GM18517 (cell line): ENCODE measurements around the gene ZFHX3.
"Not testable (repeated sequence)": the region's sequence is repeated elsewhere in the genome, so short reads cannot be mapped to it uniquely, and the experiment has no call there.

Experiments used
- ATAC-seq: cut with Tn5 transposase; IDR thresholded peaks from one replicate; pipeline ENCODE4 v1.9.1; 2021; ENCODE audit warnings: mild to moderate bottlenecking, moderate library complexity; ENCODE audit not compliant: unreplicated experiment

The ZFHX3 gene, protein sequence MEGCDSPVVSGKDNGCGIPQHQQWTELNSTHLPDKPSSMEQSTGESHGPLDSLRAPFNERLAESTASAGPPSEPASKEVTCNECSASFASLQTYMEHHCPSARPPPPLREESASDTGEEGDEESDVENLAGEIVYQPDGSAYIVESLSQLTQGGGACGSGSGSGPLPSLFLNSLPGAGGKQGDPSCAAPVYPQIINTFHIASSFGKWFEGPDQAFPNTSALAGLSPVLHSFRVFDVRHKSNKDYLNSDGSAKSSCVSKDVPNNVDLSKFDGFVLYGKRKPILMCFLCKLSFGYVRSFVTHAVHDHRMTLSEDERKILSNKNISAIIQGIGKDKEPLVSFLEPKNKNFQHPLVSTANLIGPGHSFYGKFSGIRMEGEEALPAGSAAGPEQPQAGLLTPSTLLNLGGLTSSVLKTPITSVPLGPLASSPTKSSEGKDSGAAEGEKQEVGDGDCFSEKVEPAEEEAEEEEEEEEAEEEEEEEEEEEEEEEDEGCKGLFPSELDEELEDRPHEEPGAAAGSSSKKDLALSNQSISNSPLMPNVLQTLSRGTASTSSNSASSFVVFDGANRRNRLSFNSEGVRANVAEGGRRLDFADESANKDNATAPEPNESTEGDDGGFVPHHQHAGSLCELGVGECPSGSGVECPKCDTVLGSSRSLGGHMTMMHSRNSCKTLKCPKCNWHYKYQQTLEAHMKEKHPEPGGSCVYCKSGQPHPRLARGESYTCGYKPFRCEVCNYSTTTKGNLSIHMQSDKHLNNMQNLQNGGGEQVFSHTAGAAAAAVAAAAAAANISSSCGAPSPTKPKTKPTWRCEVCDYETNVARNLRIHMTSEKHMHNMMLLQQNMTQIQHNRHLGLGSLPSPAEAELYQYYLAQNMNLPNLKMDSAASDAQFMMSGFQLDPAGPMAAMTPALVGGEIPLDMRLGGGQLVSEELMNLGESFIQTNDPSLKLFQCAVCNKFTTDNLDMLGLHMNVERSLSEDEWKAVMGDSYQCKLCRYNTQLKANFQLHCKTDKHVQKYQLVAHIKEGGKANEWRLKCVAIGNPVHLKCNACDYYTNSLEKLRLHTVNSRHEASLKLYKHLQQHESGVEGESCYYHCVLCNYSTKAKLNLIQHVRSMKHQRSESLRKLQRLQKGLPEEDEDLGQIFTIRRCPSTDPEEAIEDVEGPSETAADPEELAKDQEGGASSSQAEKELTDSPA (N-terminal part only)

GRCh38 chr16:73047536-73048291 is at the start of gene ZFHX3:
Gene ZFHX3, minus strand, starts transcription at chr16:73048128. Its CDS starts 87,983 bp downstream, at chr16:72960145.
- peak; percentile 69 for ATAC-seq

- ATAC-seq: no peak
Observed at GRCh38 chr16:73096510-73096909, 48.6 kb upstream of the ZFHX3 start.

GRCh38 chr16:73095885-73096421 is 48.0 kb upstream of the ZFHX3 start:
- no peak for ATAC-seq

DNA sequence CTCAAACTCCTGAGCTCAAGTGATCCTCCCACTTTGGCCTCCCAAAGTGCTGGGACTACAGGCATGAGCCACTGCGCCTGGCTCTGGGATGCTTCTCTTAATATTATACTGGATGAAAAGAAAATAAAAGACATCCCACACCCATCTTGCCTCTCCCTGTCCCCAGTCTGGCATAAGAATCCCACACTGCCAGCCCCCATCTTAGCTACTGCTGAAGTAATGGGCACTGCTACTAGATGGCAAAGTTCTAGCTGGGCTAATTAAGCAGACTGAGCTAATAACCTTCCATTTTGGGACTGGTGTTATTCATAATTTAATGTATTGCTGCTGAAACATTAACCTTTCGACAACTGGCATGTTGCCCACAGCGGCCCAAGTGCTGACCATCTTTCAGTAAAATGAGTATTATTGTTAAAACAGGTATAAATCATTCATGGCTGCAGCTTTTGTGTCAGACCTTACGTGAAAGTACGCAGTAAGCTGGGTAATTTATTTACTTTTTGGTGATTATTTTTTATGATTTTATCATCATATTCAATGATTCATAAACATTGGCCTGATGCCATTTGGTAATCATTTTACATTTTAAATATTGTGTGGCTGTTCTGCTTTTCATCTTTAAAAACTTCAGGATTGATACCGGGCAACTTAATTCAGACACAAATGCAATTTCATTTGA is 47.4 kb upstream of the ZFHX3 start:
- ATAC-seq: no peak

- ATAC-seq: no peak
Observed at GRCh38 chr16:73094371-73094770, 46.4 kb upstream of the ZFHX3 start.

DNA sequence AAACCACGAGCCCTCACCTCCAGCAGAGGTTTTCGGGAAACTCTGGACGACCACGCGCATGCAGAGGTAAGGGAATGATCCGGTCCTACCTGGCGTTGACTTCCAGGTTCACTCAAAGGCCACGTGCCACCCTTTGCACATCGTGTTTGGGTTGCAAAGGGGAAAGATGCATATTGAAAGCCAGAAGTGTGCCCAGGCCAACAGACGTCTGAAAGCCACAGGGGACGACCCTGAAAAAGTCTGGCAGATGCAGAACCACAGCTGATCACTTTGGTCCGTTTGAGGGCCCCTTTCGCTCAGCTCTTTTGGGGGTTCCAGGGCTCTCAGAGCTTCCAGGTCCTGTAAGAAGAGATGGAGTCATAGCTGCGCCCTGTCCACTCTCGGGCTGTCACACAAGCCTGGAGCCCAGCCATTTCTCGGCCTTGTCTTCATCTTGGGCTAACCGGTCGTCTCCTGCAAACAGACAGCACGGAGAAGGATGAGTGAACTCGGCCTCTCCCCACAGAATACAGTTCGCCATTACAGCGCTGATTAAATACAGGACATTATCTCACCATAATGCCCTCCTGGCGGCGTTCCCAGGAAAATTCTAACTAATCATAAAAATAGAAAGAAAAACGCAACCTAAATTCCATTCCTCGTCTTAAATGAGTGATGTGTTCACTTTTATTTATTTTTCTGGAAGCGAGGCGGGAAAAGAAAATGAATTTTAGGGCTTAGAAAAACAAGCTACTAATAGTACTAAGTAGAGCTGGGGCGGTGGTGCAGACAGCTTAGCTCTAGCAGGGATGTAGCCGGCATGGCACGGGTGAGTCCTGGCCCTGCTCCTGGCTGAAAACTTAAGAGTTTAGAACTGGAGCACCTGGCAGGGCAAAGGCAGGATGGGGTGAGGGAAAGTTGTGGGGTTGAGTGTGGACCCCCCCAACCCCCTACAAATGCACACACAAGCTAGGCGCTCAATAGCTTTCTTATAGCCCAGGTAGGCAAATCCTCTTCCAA is 45.5 kb upstream of the ZFHX3 start:
- ATAC-seq: no peak

GRCh38 chr16:73092236-73092781 is 44.4 kb upstream of the ZFHX3 start:
- ATAC-seq: no peak

DNA sequence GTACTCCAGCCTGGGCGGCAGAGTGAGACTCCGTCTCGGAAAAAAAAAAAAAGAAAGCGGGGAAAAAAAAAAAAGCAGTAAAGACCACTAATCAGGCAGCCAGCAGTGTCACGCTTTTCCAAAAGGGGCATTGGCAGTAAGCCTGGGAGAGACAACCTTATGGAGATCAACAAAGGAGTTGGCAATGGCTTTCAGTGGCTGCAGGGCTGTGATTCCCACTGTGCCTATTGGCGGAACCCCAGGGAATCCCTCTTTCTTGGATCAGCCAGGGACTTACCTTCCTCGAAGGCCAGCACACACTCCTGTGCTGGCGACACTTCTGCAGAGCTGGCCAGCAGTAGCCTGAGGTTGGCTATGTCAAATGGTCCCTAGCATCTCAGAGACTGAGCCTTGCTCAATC is 43.2 kb upstream of the ZFHX3 start:
- no peak for ATAC-seq

DNA sequence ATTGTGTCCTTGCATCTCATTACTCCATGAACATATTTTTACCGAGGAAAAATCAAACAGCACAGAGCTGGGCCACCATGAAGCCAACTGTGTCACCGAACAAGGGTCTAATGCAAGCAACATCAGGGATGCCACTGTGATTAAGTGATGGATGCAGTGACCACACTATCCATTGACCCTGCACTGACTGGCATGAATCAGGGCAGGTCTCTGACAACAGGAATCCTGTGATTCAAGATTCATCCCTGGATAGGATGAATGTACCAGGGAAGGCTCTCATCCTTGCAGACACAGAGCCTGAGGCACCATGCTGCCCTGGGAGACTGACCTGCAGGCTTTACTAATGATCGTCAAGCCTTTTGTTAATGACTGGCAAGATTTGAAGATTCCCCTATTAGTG is 41.5 kb upstream of the ZFHX3 start:
- ATAC-seq: no peak

DNA sequence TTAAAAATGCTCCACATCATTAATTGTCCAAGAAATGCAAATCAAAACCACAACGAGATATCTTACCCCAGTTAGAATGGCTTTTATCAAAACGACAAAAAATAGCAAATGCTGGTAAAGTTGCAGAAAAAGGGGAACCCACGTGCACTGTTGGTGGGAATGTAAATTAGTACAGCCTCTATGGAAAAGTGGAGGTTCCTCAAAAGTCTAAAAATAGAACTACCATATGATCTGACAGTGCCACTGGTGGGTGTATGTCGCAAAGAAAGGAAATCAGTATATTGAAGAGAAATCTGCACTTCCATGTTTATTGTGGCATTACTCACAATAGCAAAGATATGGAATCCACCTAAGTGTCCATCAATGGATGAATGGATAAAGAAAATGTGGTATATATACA is 38.2 kb upstream of the ZFHX3 start:
- ATAC-seq: no peak

DNA sequence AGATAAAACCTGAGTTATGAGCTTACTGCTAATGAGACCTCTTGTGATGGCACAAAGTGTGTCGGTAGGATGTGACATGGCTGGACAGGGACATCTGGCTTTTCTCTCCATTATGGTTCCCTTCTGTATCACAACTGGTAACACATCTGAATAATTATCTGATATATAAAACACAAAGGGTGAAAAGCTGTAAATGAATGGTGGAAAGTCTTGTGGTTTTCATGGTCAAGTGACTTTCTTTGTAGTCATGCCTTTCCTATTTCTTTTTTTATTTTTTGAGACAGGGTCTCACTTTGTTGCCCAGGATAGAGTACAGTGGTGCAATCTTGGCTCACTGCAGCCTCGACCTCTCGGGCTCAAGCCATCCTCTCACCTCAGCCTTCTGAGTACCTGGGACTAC is 35.3 kb upstream of the ZFHX3 start:
- ATAC-seq: no peak

DNA sequence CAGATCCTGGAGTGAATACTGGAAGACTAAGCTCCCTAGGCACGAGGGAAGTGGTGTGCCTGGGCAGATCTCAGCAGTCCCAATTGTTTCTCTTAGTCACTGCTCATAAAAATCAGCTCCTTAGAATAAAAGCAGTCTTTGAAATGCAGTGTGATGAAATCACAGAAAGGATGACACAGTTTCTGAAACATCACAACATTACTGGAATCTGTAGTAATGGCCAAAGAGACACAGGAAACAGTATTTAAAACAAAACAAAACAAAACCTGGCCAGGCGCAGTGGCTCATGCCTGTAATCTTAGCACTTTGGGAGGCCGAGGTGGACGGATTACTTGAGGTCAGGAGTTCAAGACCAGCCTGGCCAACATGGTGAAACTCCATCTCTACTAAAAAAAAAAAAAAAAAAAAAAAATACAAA is 34.7 kb upstream of the ZFHX3 start:
- not testable (repeated sequence) for ATAC-seq

DNA sequence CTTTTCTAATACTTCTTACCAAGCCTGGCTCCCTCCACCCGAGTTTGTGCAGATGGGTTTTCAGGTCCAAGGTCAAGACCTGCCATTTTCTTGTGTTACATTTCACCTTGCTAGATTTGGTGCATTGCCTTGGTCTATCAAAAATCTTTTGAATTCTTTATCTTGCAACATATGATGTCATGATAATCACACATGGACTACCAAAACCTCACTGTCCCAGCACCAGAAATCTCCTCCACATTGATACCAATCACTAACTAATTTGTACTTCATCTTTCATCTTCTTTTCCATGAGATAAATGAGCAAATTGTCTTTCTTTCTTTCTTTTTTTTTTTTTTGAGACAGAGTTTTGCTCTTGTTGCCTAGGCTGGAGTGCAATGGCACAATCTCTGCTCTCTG is 33.0 kb upstream of the ZFHX3 start:
- no peak for ATAC-seq

- ATAC-seq: no peak
Observed at GRCh38 chr16:73076324-73076810, 28.4 kb upstream of the ZFHX3 start.

DNA sequence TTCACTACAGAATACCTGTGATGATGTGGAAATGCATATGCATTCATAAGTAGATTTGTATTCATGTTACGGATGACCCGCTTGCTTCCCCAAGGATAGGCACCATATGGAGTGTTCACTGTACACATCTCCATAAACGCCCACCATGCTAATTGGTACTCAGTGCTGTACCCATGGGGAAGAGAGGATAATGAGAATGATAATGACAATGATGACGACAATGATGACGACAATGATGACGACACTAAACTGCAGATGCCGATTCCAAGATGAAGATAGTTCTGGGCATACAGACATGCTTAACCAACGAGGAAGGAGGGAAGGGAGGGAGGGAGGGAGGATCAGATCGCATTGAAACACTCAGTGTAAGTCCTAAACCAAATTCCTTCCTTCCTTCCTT is 26.5 kb upstream of the ZFHX3 start:
- no peak for ATAC-seq

DNA sequence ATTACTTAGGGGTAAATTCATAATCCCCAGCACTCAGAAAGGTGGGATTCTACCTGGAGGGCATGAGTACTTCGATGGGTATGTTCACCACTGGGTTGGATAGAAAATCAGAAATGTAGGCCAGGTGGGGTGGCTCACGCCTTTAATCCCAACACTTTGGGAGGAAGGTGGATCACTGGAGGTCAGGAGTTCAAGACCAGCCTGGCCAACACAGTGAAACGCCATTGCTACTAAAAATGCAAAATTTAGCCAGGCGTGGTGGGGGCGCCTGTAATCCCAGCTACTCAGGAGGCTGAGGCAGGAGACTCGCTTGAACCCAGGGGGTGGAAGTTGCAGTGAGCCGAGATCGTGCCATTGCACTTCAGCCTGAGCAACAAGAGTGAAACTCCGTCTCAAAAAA is 24.1 kb upstream of the ZFHX3 start:
- ATAC-seq: not testable (repeated sequence)

DNA sequence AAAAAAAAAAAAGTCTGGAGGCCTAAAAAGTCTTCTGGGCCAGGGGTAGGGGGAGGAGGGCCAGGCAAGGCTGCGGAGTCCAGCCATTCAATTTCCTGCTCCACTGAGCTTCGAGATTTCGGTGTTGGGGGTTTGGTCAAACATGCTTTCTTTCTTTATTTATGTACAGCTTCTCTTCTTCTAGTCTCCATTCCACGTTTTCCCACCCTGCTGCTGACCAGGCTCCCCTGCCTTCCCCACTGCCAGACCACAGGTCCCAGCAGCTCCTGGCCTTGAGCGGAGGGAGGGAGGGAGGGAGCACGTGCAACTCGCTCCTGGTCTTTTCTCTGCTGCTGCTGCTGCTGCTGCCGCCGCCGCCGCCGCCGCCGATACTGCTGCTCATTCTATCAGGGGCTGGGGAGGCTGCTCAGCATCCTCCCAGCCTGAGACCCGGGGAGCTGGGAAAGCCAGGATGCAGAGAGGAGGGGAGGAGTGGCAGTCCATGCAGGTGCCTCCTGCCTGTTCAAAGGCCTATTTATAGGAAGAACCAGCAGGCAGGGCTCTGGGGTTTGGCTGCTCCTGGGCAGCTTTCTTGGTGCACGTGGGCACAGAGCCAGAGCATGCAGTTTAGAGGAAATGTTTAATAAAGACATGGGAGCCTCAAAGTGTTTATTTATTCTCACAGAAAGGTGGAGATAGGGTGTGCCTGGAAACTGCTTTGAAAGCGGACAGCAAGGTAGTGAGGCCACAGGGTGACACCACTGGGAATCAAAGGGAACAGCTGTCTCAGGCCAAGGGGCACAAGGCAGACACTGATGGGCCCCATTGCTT is 23.4 kb upstream of the ZFHX3 start:
- no peak for ATAC-seq
